AG04450 (cell line): Measurements from ENCODE around the gene BTG2. TPM values are rescaled to one million over a fixed set of nuclear protein-coding genes. Genes with fewer than 3 reads are reported as not detected.

ENCODE experiments used
- CTCF ChIA-PET: fragments of 300-600, 350-600 bp; formaldehyde crosslinking; extraction: SDS; loops from one replicate; lab custom pipeline; 2022; ENCODE audit warnings: antibody characterized with exemption, inconsistent platforms; lab: Charles Lee
- POLR2A ChIA-PET: fragments of 350-600 bp; formaldehyde crosslinking; extraction: SDS; loops from one replicate; lab custom pipeline; 2021; ENCODE audit warnings: antibody characterized with exemption, inconsistent platforms; lab: Yijun Ruan, JAX
- DNase-seq: peaks from one replicate; pipeline ENCODE4 v3.0.0-alpha.2; 2011; ENCODE audit warnings: low read depth, low spot score
- H3K27ac ChIP-seq: one replicate; pipeline ENCODE4 v1.5.1; 2012; ENCODE audit warnings: low read depth, low read length, control low read depth
- H3K27me3 ChIP-seq: one replicate; pipeline ENCODE4 v1.6.0; 2012; ENCODE audit warnings: low read length; ENCODE audit not compliant: control insufficient read depth, insufficient read depth
- H3K4me3 ChIP-seq: 2 replicates; pipeline ENCODE4 v1.5.1; 2011; ENCODE audit warnings: mild to moderate bottlenecking, low read depth, low read length, control low read depth
- H3K9me3 ChIP-seq: 2 replicates; pipeline ENCODE4 v1.5.1; 2012; ENCODE audit warnings: low read length; ENCODE audit not compliant: control insufficient read depth, insufficient read depth
- polyA plus RNA-seq: library from polyadenylated mRNA; depleted of rRNA; stranded (reverse); fragments of >200 nt; gene quantifications from 2 replicates; pipeline ENCODE4 v1.2.3, GENCODE V29; 2011
- TF ChIP-seq, protein P1 (sequence below): IDR thresholded peaks from 2 replicates; pipeline ENCODE4 v1.5.1; 2011; ENCODE audit warnings: low read depth, low read length, control low read depth, inconsistent platforms

The BTG2 gene
- polyA plus RNA-seq, 1 experiment: 36.5 TPM

DNA sequence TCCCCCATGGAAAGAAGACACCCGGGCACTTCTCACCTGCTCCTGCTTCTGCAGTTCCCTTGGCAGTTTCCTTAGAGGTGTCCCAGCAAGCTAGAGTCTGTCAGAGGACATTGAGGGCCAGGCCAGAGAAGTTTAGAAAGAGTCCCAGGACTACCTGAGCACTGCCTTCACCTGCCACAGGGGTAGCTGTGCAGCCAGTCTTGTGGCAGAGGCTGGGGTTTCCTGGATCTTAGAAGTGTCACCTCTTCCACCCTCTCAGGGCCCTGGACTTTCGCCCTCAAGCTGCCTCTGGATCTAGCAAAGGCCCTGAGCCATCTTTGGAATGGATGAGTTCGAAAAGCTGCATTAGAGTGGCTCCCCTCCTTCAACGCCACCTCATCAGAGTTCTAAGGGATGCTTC, 34.9 kb upstream of the BTG2 start:
- ChIA-PET CTCF (interaction anchor here (0.6 to 7.3 kb wide), 13 partner anchors 8 to 264 kb away, joined by 3 to 340 read pairs (median 6); partner anchors contain the start of gene TMEM183A), POLR2A (no interaction called here)
- Histone ChIP-seq H3K27me3 (peaks cover 9% of the 10 kb centered on the region), H3K27ac (no peak overlapping the region), H3K9me3 (no peaks in the 10 kb centered on the region; the same call in 1 of the 2 replicates), H3K4me3 (no peak overlapping the region)
- no peak for DNase-seq
- TF ChIP-seq, protein P1, sequence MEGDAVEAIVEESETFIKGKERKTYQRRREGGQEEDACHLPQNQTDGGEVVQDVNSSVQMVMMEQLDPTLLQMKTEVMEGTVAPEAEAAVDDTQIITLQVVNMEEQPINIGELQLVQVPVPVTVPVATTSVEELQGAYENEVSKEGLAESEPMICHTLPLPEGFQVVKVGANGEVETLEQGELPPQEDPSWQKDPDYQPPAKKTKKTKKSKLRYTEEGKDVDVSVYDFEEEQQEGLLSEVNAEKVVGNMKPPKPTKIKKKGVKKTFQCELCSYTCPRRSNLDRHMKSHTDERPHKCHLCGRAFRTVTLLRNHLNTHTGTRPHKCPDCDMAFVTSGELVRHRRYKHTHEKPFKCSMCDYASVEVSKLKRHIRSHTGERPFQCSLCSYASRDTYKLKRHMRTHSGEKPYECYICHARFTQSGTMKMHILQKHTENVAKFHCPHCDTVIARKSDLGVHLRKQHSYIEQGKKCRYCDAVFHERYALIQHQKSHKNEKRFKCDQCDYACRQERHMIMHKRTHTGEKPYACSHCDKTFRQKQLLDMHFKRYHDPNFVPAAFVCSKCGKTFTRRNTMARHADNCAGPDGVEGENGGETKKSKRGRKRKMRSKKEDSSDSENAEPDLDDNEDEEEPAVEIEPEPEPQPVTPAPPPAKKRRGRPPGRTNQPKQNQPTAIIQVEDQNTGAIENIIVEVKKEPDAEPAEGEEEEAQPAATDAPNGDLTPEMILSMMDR: no peak

DNA sequence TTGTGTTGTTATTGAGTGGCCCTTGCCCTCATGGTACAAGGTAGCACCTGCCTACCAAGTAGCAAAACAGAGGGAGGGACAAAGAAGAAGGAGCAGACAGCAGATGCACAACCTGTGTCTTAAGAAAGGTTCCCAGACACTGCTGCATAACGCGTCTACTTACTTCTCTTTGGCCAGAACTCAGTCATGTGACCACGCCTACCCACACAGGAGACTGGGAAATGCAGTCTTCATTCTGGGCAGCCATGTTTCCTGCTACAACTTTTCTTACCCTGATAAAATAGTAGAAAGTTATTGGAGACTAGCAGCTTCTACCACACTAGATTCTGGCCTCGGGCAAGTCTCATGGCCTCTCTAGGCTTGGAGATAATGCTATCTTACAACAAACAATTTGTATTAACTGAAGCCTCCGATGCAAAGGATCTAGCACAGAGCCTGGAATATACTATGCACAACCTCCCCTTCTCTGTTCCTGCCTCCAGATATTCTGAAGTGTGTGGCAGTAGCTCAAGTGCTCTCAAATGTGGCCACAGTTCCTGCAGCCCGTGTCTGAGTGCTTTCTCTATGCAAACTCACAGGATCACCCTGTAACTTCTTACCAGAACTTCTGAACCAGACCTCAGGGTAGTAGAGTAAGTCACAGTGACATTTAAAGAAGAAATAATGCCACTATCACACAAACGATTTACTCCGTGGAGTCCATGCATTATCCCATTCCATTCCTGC, 34.1 kb upstream of the BTG2 start:
- ChIA-PET POLR2A (no interaction called here), CTCF (interaction anchor here (0.6 to 7.3 kb wide), 12 partner anchors 7 to 264 kb away, joined by 3 to 340 read pairs (median 11); partner anchors contain the start of gene TMEM183A)
- peaks cover 9% of the 10 kb centered on the region for H3K27me3 ChIP-seq
- DNase-seq: no peak
- TF ChIP-seq, protein P1: no peak
- no peaks in the 10 kb centered on the region; the same call in 1 of the 2 replicates for H3K9me3 ChIP-seq
- H3K27ac ChIP-seq: no peak overlapping the region
- H3K4me3 ChIP-seq: no peak overlapping the region

DNA sequence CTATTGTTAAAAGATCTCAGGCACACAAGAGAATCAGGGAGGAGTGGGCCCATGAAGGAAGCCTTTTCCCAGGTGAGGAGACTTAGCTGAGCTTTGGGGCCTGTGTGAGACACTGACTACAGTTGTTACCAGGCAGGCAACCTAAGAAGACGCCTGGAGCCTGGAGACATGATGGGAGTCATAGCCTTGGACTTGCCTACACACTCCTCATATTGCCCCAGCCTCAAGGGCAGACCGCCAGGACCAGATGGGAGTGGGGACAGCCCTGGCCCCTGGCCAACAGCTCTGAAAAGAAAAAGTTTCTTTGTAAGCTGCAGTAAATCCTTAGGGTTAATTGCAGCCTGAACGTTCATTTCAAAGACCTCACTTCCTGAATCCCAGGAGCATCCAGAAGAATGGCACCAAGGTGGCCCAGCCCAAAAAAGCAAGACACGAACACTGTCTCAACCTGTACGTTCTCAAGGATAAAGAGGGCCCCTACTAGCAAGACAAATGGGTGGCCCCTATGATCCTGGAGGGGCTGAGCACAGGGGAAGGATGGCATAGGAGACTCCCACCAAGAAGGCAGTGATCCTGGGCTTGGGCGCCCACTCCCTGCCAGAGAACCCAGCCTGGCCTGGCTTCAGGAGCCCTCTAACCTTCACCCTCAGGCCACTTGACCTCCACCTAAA, 33.2 kb upstream of the BTG2 start:
- TF ChIP-seq, protein P1: no peak
- CTCF ChIA-PET: interaction anchor here (0.6 to 7.3 kb wide), 13 partner anchors 22 to 282 kb away, joined by 3 to 340 read pairs (median 7); partner anchors contain the start of gene ADORA1
- Histone ChIP-seq H3K27ac (no peak overlapping the region), H3K9me3 (no peaks in the 10 kb centered on the region; the same call in 1 of the 2 replicates), H3K27me3 (peaks cover 9% of the 10 kb centered on the region), H3K4me3 (no peak overlapping the region)
- POLR2A ChIA-PET: no interaction called here
- no peak for DNase-seq

DNA sequence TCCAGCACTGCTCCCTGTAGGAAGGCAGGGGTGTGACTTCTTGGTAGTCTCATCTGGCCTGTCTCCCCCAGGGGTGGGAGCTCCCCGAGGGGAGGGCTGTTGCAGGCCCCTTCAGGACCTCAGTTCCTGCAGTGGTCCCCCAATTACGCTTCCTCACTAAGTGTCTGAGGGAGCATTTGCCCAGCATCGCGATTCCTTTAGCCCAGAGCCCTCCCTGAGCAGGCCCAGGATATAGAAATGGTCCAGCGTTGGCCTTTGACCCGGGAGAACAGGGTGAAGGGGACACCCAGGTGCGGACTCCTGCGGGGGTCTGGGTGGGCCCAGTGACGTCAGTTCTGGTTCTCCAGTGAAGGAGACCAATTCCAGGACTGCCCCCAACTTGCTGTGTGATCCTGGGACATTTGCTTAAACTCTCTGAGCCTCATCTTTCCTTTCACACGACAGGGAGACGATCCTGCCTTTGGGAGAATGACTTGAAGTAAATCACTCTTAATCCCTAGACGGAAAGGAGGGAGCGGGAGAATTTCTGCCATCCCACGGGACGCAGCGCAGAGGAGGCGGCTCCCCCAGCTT, 32.6 kb upstream of the BTG2 start:
- DNase-seq: no peak
- no peaks in the 10 kb centered on the region; the same call in 1 of the 2 replicates for H3K9me3 ChIP-seq
- CTCF ChIA-PET: interaction anchor here (0.5 to 7.3 kb wide), 39 partner anchors 8 to 422 kb away, joined by 3 to 340 read pairs (median 4); partner anchors contain the start of gene ADORA1
- no peak overlapping the region for H3K4me3 ChIP-seq
- H3K27ac ChIP-seq: no peak overlapping the region
- POLR2A ChIA-PET: interaction anchor here (1.0 kb wide), 3 partner anchors 32 to 55 kb away, joined by 3 to 7 read pairs (median 5); partner anchors contain the start of gene BTG2
- peaks cover 9% of the 10 kb centered on the region for H3K27me3 ChIP-seq
- TF ChIP-seq, protein P1: no peak
